Panc1 (cell line): Measurements from ENCODE around the gene FBXO27. TPM values are rescaled to one million over a fixed set of nuclear protein-coding genes. Genes with fewer than 3 reads are reported as not detected.
A peak's percentile ranks its signal among the peaks of the same experiment; 100 is the strongest.

ENCODE experiments used
- ATAC-seq: fragments of 200-7000 bp; cut with Tn5 transposase; 2 replicates; pipeline ENCODE4 v1.9.1; 2020; ENCODE audit warnings: mild to moderate bottlenecking, moderate library complexity
- BruUV-seq: library from RNA; stranded (reverse); fragments of 400-500 nt; replicated peaks from 2 replicates; lab custom pipeline; 2021; lab: Mats Ljungman, UMichigan
- CTCF ChIA-PET: fragments of 300-600 bp; sonication (Branson Sonifier 250); formaldehyde crosslinking; loops from one replicate; lab custom pipeline; 2022; ENCODE audit warnings: antibody characterized with exemption; lab: Charles Lee
- POLR2A ChIA-PET: fragments of 300-600 bp; sonication (Branson Sonifier 250); formaldehyde crosslinking; loops from one replicate; lab custom pipeline; 2022; ENCODE audit warnings: antibody characterized with exemption; lab: Charles Lee
- DNase-seq: peaks from one replicate; pipeline ENCODE4 v3.0.0-alpha.2; 2010; ENCODE audit warnings: low read depth, low spot score
- H3K27ac ChIP-seq: 2 replicates; pipeline ENCODE4 v1.5.1; 2011; ENCODE audit warnings: mild to moderate bottlenecking, low read length, inconsistent platforms
- H3K27me3 ChIP-seq: fragments of 200-500 bp; sonication (Bioruptor generic); 2 replicates; pipeline ENCODE4 v1.6.0; 2014; ENCODE audit warnings: low read length, inconsistent platforms; ENCODE audit not compliant: control insufficient read depth, insufficient read depth
- H3K36me3 ChIP-seq: fragments of 200-500 bp; sonication (Bioruptor generic); 2 replicates; pipeline ENCODE4 v1.5.1; 2014; ENCODE audit warnings: inconsistent platforms, mild to moderate bottlenecking, low read length, moderate library complexity; ENCODE audit not compliant: control insufficient read depth, insufficient read depth
- H3K4me1 ChIP-seq: 2 replicates; pipeline ENCODE4 v1.5.1; 2011; ENCODE audit warnings: inconsistent platforms, mild to moderate bottlenecking, low read length, moderate library complexity; ENCODE audit not compliant: control insufficient read depth, insufficient read depth
- H3K4me3 ChIP-seq, 2 experiments: 2 replicates each; pipeline ENCODE4 v1.5.1; 2011 to 2012; ENCODE audit warnings: low read depth in 2 of 2, low read length in 2 of 2, mild to moderate bottlenecking in 2 of 2, inconsistent platforms in 1 of 2, moderate library complexity in 1 of 2
- H3K9me3 ChIP-seq: fragments of 200-500 bp; sonication (Bioruptor generic); 2 replicates; pipeline ENCODE4 v1.5.1; 2014; ENCODE audit warnings: low read depth, mild to moderate bottlenecking, inconsistent platforms, low read length, moderate library complexity; ENCODE audit not compliant: control insufficient read depth, insufficient read depth
- POLR2AphosphoS5 ChIP-seq: IDR thresholded peaks from 2 replicates; pipeline ENCODE4 v1.6.1; 2012; ENCODE audit warnings: mild to moderate bottlenecking, low read depth, low read length, moderate library complexity
- SIN3A ChIP-seq: IDR thresholded peaks from 2 replicates; pipeline ENCODE4 v1.6.1; 2012; ENCODE audit warnings: low read depth, mild to moderate bottlenecking, low read length, moderate library complexity, borderline replicate concordance; ENCODE audit not compliant: insufficient read depth
- TCF7L2 ChIP-seq: IDR thresholded peaks from 2 replicates; pipeline ENCODE4 v1.6.1; 2011; ENCODE audit warnings: mild to moderate bottlenecking, low read depth, low read length, inconsistent platforms
- in situ Hi-C: cut with HindIII; loops from 2 replicates; pipeline ENCODE4 v1.10.0; 2016; ENCODE audit warnings: low sequenced_read_pairs, low pct_unique_long_range_greater_than_20kb
- intact Hi-C: fragments of 100-400 bp; cut with micrococcal nuclease; formaldehyde crosslinking; loops from one replicate; pipeline ENCODE4 v1.10.0; 2022; ENCODE audit not compliant: unreplicated experiment
- total RNA-seq: library from RNA; stranded (reverse); gene quantifications from one replicate; pipeline ENCODE4 v1.2.1, GENCODE V29; 2021; ENCODE audit not compliant: unreplicated experiment
- TF ChIP-seq, protein P1 (sequence below): fragments of 450-650 bp; IDR thresholded peaks from 2 replicates; pipeline ENCODE4 v1.5.1; 2017; ENCODE audit warnings: mild to moderate bottlenecking
- TF ChIP-seq, protein P2 (sequence below), 2 experiments: IDR thresholded peaks; 2 replicates each; pipeline ENCODE4 v1.6.1; 2011 to 2012; ENCODE audit warnings: low read depth in 2 of 2, control low read depth in 1 of 2, low read length in 1 of 2, mild to moderate bottlenecking in 1 of 2, moderate library complexity in 1 of 2; ENCODE audit not compliant: insufficient read depth in 1 of 2

FBXO27 gene
- total RNA-seq, 1 experiment from 2014 or later: 443 TPM

DNA sequence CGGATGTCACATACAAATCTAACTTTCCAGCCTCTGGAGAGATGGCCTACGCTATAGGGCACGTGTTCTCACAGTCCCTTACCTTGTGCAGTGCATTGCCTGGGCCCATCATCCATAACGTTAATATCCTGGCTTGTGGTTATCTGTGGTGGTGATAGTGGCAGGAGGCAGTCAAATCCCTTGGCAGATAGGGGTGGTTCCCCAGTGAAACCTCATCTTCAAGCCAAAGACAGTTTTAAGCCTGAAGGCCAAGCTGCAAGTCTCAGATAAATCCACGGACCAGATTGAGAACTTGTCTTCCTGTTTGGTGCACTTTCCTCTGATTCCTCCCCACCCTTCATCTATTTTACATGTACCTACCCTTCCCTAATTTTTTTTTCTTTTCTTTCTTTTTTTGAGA is 52.5 kb downstream of the FBXO27 start:
- peaks cover 27% of the 10 kb centered on the region for H3K4me1 ChIP-seq
- H3K27ac ChIP-seq: no peak overlapping the region
- peaks cover 9% of the 10 kb centered on the region; the same call in 1 of the 2 replicates for H3K9me3 ChIP-seq
- ChIA-PET POLR2A (interaction anchor here (0.6 to 0.7 kb wide), 2 partner anchors 59 to 153 kb away, joined by 3 read pairs; no protein-coding TSS in a partner anchor), CTCF (interaction anchor here (0.6 kb wide), 2 partner anchors 16 to 224 kb away, joined by 3 read pairs; no protein-coding TSS in a partner anchor)
- BruUV-seq: no TSS peak
- in situ Hi-C loops (loop anchor here (5.0 to 25.0 kb wide), 2 partner anchors 802 to 957 kb away; partner anchors contain the start of gene FCGBP), intact Hi-C loops (loop anchor here (10.0 kb wide), 1 partner anchor 435 kb away; the partner anchor contains the start of gene PLEKHG2)
- H3K36me3 ChIP-seq: no peaks in the 10 kb centered on the region
- no peak for DNase-seq
- no peak overlapping the region for H3K4me3 ChIP-seq
- TF ChIP-seq, protein P1, sequence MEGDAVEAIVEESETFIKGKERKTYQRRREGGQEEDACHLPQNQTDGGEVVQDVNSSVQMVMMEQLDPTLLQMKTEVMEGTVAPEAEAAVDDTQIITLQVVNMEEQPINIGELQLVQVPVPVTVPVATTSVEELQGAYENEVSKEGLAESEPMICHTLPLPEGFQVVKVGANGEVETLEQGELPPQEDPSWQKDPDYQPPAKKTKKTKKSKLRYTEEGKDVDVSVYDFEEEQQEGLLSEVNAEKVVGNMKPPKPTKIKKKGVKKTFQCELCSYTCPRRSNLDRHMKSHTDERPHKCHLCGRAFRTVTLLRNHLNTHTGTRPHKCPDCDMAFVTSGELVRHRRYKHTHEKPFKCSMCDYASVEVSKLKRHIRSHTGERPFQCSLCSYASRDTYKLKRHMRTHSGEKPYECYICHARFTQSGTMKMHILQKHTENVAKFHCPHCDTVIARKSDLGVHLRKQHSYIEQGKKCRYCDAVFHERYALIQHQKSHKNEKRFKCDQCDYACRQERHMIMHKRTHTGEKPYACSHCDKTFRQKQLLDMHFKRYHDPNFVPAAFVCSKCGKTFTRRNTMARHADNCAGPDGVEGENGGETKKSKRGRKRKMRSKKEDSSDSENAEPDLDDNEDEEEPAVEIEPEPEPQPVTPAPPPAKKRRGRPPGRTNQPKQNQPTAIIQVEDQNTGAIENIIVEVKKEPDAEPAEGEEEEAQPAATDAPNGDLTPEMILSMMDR: no peak
- no peak for TF ChIP-seq POLR2AphosphoS5
- TF ChIP-seq SIN3A: no peak
- TF ChIP-seq, protein P2, sequence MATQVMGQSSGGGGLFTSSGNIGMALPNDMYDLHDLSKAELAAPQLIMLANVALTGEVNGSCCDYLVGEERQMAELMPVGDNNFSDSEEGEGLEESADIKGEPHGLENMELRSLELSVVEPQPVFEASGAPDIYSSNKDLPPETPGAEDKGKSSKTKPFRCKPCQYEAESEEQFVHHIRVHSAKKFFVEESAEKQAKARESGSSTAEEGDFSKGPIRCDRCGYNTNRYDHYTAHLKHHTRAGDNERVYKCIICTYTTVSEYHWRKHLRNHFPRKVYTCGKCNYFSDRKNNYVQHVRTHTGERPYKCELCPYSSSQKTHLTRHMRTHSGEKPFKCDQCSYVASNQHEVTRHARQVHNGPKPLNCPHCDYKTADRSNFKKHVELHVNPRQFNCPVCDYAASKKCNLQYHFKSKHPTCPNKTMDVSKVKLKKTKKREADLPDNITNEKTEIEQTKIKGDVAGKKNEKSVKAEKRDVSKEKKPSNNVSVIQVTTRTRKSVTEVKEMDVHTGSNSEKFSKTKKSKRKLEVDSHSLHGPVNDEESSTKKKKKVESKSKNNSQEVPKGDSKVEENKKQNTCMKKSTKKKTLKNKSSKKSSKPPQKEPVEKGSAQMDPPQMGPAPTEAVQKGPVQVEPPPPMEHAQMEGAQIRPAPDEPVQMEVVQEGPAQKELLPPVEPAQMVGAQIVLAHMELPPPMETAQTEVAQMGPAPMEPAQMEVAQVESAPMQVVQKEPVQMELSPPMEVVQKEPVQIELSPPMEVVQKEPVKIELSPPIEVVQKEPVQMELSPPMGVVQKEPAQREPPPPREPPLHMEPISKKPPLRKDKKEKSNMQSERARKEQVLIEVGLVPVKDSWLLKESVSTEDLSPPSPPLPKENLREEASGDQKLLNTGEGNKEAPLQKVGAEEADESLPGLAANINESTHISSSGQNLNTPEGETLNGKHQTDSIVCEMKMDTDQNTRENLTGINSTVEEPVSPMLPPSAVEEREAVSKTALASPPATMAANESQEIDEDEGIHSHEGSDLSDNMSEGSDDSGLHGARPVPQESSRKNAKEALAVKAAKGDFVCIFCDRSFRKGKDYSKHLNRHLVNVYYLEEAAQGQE (IDR thresholded peaks at IDR 0.05; ENCODE audit: insufficient read depth in 1 of 2, low read depth in 2 of 2, low read length in 1 of 2): no peak
- H3K27me3 ChIP-seq: no peaks in the 10 kb centered on the region
- ATAC-seq: no peak

DNA sequence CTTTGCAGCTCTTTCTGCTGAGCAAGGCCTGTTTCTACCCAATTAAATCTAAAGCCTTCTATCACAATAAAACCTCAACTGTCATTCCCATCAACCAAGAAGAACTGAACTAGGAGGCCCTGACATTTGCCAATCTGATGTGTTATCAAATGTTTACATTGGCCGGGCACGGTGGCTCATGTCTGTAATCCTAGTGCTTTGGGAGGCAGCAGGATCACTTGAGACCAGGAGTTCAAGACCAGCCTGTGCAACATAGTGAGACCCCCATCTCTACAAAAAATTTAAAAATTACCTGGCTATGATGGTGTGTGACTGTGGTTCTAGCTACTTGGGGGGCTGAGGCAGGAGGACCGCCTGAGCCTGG is 54.0 kb downstream of the FBXO27 start:
- H3K27ac ChIP-seq: peak overlapping the region; percentile 97
- no TSS peak for BruUV-seq
- no peak for ATAC-seq
- H3K9me3 ChIP-seq: peaks cover 9% of the 10 kb centered on the region; the same call in 1 of the 2 replicates
- POLR2A ChIA-PET: interaction anchor here (0.6 to 1.5 kb wide), 6 partner anchors 10 to 1149 kb away, joined by 3 to 13 read pairs (median 4); no protein-coding TSS in a partner anchor
- TF ChIP-seq, protein P2 (IDR thresholded peaks at IDR 0.05; ENCODE audit: insufficient read depth in 1 of 2, low read depth in 2 of 2, low read length in 1 of 2): no peak
- no peak for TF ChIP-seq POLR2AphosphoS5
- TF ChIP-seq TCF7L2: no peak
- TF ChIP-seq, protein P1: no peak
- no peak for TF ChIP-seq SIN3A
- no peaks in the 10 kb centered on the region for H3K36me3 ChIP-seq
- no peaks in the 10 kb centered on the region for H3K27me3 ChIP-seq
- intact Hi-C loops (loop anchor here (10.0 kb wide), 1 partner anchor 436 kb away; the partner anchor contains the start of gene PLEKHG2), in situ Hi-C loops (loop anchor here (25.0 kb wide), 1 partner anchor 959 kb away; the partner anchor contains the start of gene FCGBP)
- no peak for DNase-seq
- no peak overlapping the region for H3K4me3 ChIP-seq
- CTCF ChIA-PET: interaction anchor here (0.6 to 4.1 kb wide), 9 partner anchors 11 to 827 kb away, joined by 3 to 22 read pairs (median 4); partner anchors contain the start of genes MRPS12 and SARS2
- peaks cover 36% of the 10 kb centered on the region for H3K4me1 ChIP-seq
